ES-I3 (cell line): ENCODE data around the gene NBR1.
"Not testable (repeated sequence)": the region's sequence is repeated elsewhere in the genome, so short reads cannot be mapped to it uniquely, and the experiment has no call there.

ENCODE experiments used
- H3K36me3 ChIP-seq: 2 replicates; pipeline ENCODE4 v1.6.1; 2013; ENCODE audit warnings: mild to moderate bottlenecking, low read length, control low read depth, moderate library complexity; ENCODE audit not compliant: insufficient read depth
- H3K4me1 ChIP-seq: 2 replicates; pipeline ENCODE4 v1.6.1; 2013; ENCODE audit warnings: mild to moderate bottlenecking, control low read depth, low read length; ENCODE audit not compliant: insufficient read depth
- H3K9ac ChIP-seq: 2 replicates; pipeline ENCODE4 v1.6.1; 2013; ENCODE audit warnings: low read depth, mild to moderate bottlenecking, low read length, moderate library complexity
- H3K9me3 ChIP-seq: 2 replicates; pipeline ENCODE4 v1.6.1; 2013; ENCODE audit warnings: mild to moderate bottlenecking, low read length, moderate library complexity; ENCODE audit not compliant: control insufficient read depth, insufficient read depth

Gene NBR1

DNA sequence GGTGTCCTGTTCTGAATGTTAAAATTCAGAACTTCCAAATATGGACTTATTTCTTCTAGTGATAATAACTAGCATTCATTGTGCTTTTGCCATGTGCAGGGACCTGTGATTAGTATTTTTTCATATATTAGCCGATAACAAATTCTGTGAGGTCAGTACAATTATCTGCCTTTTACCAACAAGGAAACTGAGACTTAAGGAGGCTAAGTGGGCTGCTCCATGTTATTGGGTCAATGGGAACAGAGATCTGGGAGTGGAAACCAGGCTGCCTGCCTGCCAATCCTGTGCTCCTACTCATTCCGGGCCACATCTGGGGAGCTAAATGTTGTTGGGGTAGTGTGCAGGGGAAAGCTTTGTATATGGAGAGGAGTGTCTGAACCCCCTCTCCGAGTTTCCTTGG, 44.3 kb downstream of the NBR1 start:
- Histone ChIP-seq H3K9ac (no peak overlapping the region), H3K4me1 (peaks cover 11% of the 10 kb centered on the region), H3K36me3 (no peaks in the 10 kb centered on the region), H3K9me3 (no peaks in the 10 kb centered on the region)

DNA sequence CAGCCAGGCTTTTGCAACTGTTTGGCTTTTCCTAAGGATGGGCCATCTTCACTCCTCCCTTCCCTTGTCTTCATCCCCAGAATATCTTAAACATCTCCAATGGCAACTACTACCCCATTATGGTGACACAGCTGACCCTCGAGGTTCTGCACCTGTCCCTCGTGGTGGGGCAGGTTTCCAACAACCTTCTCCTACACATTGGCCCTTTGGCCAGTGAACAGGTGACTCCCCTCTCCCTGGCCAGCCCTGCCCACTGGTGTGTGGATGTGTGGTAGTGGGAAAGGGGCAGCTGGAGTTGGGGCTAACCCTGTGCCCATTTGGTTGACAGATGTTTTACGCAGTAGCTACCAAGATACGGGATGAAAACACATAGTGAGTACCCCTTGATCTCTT, 45.4 kb downstream of the NBR1 start:
- Histone ChIP-seq H3K4me1 (0 out of 2 replicates have a peak, but pooled peaks cover 6% of the 10 kb centered on the region), H3K36me3 (no peaks in the 10 kb centered on the region), H3K9me3 (no peaks in the 10 kb centered on the region), H3K9ac (no peak overlapping the region)

DNA sequence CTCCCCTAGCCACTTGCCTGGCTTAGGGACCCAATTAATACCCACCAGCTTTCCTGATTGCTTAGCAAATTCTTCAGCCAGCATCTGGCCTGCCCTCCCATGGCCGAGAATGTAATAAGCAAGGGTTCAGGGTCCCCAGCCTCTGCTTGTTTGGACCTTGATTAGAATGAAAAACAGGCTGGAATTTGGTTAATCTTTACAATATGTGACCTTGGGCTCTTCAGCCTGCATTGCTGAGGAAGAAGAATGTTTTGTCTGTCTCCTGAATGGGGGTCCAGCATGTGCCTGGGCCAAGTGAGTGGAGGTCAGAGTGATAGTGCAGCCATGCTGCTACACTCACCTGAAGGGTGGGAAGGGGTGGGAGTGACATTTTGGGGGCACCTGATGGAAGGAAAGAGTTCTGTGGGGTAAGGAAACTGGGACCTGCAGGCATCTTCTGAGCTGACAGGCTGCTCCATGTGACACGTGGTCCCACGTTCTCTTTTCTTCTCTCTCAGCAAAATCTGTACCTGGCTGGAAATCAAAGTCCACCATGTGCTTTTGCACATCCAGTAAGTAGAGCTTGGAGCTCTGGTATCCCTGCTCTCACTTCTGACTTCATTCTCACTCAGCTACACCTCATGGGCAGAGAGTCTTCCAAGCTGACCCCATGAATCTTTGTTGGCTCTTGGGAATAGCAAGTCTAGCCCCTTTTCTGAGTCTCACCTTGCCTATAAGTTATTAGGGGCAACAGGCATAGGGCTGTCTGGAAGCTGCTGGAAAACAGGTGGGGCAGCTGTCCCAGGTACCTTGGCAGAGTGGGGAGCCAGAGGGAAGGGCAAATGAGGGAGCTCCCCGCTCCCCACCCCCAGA, 46.0 kb downstream of the NBR1 start:
- no peaks in the 10 kb centered on the region for H3K36me3 ChIP-seq
- 0 out of 2 replicates have a peak, but pooled peaks cover 6% of the 10 kb centered on the region for H3K4me1 ChIP-seq
- no peaks in the 10 kb centered on the region for H3K9me3 ChIP-seq
- no peak overlapping the region for H3K9ac ChIP-seq

DNA sequence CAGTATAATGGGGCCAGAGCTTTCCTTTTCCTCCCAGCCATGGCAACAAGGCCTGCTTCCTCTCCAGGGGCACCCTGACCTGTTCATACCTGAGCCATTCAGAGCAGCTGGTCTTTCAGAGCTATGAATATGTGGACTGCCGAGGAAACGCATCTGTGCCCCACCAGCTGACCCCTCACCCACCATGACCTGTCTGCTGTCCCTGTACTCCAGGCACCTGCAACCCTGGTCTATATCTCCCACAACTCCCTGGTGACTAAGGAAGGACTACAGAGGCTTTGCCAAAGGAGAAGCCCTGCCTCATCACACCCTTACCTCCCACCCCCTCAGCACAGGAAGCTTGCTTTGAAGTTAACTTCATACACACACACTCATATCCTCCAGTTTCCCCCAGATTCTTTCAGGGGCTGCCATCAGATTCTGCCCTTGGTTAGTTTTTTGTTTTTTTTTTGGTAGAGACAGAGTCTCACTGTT, 46.6 kb downstream of the NBR1 start:
- Histone ChIP-seq H3K4me1 (0 out of 2 replicates have a peak, but pooled peaks cover 4% of the 10 kb centered on the region), H3K9me3 (no peaks in the 10 kb centered on the region), H3K9ac (no peak overlapping the region), H3K36me3 (no peaks in the 10 kb centered on the region)

DNA sequence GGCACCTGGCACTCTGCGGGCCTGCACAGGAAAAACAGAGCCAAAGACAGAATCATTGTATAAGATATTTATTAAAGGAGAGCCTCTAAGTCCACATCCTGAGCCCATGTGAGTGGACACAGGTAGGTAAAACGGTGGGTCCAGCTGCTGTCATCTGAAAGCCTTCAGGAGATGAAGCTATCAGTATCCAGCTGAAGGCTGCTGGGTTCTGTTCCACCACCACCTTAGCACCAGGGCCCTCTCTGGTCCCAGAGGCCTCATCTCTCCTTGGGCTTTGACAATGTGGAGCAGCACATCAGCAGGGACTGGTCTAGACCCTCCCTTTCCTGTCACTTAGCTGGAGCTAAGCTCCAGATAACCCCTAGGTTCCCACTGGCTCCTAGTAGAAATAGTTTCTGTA, 48.0 kb downstream of the NBR1 start:
- no peaks in the 10 kb centered on the region for H3K4me1 ChIP-seq
- H3K36me3 ChIP-seq, result no peaks in the 10 kb centered on the region
- no peak overlapping the region for H3K9ac ChIP-seq
- H3K9me3 ChIP-seq, result no peaks in the 10 kb centered on the region

DNA sequence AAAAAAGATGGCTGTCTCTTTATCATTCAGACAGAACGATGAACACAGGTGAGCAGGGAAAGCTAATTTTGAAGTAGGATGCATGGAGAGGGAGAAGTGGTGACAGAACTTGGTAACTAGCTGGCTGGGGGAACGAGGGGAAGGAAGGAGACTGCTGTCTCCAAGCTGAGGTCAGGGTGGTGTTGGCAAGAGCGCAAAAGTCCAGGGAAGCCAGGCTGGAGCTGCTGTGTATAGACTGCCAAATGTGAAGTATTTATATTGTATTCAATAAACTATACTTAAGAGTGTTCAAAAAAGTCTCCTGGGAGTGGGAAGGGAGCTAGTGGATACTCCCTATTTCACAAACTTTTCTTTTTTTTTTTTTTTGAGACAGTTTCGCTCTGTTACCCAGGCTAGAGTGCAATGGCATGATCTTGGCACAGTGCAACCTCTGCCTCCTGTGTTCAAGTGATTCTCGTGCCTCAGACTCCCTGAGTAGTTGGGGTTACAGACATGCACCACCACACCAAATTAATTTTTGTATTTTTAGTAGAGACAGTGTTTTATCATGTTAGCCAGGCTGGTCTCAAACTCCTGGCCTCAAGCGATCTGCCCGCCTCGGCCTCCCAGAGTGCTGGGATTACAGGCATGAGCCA, 48.8 kb downstream of the NBR1 start:
- no peaks in the 10 kb centered on the region for H3K36me3 ChIP-seq
- H3K9me3 ChIP-seq, result no peaks in the 10 kb centered on the region
- H3K9ac ChIP-seq, result no peak overlapping the region
- no peaks in the 10 kb centered on the region for H3K4me1 ChIP-seq

DNA sequence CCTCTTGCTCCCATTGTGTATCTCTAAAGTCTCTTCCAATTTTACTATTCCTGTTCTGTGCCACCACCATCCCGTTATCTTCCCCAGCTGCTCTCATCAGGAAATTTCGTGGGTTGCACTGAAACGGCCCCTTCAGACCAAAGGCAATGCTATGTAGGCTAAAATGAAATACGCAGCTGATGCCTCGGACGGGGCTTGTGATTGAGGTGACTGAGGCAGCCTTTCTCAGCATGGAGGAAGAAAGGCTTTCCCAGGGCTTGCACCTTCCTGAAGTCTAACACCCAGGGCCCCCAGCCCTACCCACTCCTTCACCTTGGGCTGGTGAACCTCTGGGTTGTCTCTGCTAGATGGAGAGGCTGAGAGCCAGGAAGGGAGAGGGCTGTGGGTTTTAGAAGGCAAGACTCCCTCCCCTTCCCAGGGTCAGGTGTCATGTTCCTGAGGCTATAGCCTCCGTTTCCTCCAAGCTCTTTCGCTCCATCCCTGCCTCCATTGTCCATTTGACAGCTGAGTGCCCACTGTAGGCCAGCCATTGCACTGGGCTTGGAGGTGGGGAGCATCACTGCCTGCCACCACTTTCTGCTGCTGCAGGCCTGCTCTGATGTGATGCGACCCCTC, 49.6 kb downstream of the NBR1 start:
- H3K4me1 ChIP-seq, result no peaks in the 10 kb centered on the region
- H3K9me3 ChIP-seq, result no peaks in the 10 kb centered on the region
- no peak overlapping the region for H3K9ac ChIP-seq
- H3K36me3 ChIP-seq, result no peaks in the 10 kb centered on the region

DNA sequence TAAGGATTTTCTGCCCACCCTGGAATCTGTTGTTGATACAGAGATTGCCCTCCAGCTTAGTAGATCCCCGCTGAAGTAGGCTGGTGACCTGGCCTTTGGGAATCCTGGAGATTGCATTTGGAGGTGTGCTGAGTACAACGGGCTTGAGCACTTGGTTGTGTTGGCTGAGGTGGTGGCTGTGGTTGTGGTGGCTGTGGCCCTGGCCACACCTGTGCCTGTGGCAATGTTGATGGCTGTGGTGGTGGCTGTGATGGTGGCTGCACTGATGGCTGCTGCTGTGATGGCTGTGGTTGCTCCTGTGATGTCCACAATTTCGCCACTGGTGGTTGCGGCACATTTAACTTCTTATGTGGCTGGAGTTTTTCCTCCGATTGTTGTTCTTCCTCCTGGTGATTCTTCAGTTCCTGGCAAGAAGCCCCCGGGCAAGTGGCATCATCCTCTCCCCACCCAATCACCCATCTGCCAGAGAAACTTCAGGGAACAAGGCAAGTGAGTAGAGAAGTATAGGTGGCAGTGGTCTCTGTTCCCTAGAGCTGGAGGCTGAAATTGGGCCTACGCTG, 53.2 kb downstream of the NBR1 start:
- Histone ChIP-seq H3K9ac (no peak overlapping the region), H3K9me3 (no peaks in the 10 kb centered on the region), H3K4me1 (no peaks in the 10 kb centered on the region), H3K36me3 (no peaks in the 10 kb centered on the region)

DNA sequence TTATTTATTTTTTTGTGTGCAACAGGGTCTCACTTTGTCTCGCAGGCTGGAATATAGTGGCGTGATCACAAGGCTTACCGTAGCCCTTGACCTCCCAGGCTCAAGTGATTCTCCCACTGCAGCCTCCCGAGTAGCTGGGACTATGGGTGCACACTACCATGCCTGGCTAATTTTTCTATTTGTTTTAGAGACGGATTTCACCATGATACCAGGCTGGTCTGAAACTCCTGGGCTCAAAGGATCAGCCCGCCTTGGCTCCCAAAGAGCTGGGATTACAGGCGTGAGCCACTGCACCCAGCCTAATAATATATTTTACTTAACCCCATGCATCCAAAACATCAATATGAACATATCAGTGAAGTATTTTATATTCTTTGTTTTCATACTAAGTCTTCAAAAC, 55.4 kb downstream of the NBR1 start:
- no peaks in the 10 kb centered on the region for H3K36me3 ChIP-seq
- no peak overlapping the region for H3K9ac ChIP-seq
- H3K9me3 ChIP-seq, result no peaks in the 10 kb centered on the region
- H3K4me1 ChIP-seq, result no peaks in the 10 kb centered on the region

DNA sequence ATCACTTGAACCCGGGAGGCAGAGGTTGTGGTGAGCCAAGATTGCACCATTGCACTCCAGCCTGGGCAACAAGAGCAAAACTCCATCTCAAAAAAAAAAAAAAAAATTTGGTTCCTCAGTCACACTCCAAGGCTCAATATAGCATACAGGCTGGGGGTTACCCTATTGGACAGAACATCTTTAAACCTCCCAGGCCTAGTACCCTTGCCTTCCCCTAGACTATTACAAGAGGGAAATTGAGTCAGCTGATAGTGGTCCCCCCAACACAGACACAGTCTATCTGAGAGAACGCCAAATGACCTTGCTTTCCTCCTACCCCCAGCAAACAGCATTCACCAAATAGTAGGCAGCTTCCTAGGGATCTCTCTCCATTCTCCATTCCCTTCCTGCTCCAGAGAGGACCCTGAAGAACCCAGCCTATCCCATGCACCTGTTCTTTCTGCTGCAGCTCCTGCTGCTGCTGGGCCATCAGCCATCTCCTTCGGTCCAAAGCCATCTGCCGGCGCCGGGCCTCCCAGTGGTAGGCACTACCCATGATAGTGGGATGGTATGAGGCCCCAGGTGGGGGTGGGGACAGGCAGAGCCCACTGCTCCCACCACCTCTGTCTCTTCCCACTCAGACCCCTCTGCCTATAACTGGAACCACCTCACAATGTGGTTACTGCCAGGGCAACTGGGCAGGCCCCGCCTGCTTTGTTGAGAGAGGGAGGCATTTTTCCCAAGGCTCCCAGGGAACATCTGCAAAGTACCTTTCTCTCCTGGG, 57.2 kb downstream of the NBR1 start, which contains the start of gene CCDC200:
Gene CCDC200 (minus strand): TSS at position 604 of the 763 bp plus-strand sequence. CDS start 69 bp downstream, at position 535.
- not testable (repeated sequence) for H3K9ac ChIP-seq, H3K9me3 ChIP-seq, H3K36me3 ChIP-seq, H3K4me1 ChIP-seq

DNA sequence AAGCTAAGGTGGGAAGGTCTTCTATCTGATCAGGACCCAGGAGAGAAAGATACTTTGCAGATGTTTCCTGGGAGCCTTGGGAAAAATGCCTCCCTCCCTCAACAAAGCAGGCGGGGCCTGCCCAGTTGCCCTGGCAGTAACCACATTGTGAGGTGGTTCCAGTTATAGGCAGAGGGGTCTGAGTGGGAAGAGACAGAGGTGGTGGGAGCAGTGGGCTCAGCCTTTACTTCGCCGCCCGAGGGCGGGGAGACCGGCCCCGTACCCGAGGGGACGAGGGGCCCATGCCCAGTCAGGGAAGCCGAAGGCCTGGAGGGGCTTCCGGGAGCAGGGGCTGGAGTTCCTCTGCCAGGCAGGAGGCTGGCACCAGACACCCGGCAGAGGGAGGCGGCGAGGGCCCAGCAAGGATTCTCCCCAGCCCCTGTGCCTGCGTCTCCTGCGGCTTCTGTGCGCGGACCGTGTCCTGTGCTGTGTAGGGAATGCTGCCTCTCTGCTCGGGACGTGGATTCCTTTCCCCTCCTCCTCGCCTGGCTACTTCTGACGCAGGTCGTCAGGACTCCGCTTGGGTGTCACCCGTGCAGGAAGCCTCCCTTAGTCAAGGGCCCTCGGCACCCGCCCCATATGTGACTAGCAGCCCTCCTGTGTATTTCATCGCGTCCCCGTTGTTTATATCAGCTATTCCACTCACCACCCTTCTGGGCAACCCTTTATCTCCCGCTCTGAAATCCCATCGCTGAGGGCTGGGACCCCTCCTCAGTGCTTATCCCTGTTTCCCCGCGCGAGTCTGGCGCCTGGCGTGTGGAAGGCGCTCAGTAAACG, 60.4 kb downstream of the NBR1 start:
- not testable (repeated sequence) for H3K9me3 ChIP-seq, H3K4me1 ChIP-seq
- H3K9ac ChIP-seq, result peak overlapping the region; percentile 51

DNA sequence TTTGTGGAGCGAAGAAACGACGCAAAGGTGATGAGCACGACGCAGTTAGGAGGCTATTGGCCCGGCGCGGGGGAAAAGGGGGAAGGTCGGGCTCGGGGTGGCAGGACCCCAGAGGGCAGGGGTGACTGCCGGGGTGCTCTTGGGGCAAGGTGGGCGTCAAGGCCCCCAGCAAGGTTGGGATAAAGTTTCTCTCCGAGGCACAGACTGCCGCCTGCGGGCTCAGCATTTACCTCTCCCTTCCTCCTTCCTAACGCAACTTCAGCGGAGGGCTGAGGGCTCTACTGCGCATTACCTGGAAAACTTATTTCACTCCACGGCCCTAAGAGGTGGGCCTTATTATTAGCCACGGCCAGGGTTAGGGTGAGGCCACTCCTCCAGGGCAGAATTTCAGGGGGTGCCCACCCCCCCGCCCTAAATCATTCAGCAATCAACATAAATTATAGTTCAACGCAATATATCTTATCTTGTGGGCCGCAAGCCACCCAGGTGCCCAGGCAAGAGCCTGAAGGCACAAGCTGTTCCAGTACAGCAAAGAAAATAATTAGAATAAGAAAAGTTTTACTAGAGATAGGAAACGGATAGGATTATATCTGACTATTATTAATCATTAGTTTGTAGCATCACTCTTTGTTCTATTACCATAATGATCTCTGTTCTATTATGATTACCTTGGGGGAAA, 61.1 kb downstream of the NBR1 start:
- not testable (repeated sequence) for H3K36me3 ChIP-seq, H3K9me3 ChIP-seq, H3K4me1 ChIP-seq
- peak overlapping the region; percentile 51 for H3K9ac ChIP-seq

More for the DNA sequence above, 60.4 kb downstream of the NBR1 start:
- not testable (repeated sequence) for H3K36me3 ChIP-seq

DNA sequence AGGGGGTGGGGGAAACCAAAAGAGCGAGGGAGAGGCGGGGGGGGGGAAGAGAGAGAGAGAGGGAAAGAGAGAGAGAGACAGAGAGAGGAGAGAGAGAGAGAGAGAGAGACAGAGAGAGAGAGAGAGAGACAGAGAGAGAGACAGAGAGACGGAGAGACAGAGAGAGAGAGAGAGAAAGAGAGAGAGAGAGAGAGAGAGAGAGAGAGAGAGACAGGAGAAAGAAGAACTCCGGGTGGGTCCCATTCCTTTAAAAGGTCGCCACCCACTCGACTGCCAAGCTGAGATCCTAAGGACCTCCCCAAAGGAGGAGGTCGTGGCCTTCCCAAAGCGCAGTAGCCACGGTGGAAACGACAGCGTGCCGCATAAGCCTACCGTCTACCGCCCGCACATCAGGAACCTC, 62.2 kb downstream of the NBR1 start:
- not testable (repeated sequence) for H3K36me3 ChIP-seq, H3K9me3 ChIP-seq, H3K4me1 ChIP-seq, H3K9ac ChIP-seq
